Measurements from ENCODE around the gene IL17C.

GRCh38 chr16:88667461-88667860, 29.1 kb downstream of the IL17C start:
- no peak for TF ChIP-seq POLR2A (IDR thresholded peaks at IDR 0.05)
- no peak for TF ChIP-seq CTCF (IDR thresholded peaks at IDR 0.05)
- no peak for TF ChIP-seq EP300 (IDR thresholded peaks at IDR 0.05)

Data from ovary (tissue), 3 donors.